SK-N-SH (cell line): ENCODE results near the gene ZC3H4. TPM values are rescaled to one million over a fixed set of nuclear protein-coding genes. Genes with fewer than 3 reads are reported as not detected.
"Not testable (repeated sequence)": the region's sequence is repeated elsewhere in the genome, so short reads cannot be mapped to it uniquely, and the experiment has no call there.

Experiments
- CTCF ChIA-PET: fragments of 300-600, 350-600 bp; formaldehyde crosslinking; extraction: SDS; loops from one replicate; lab custom pipeline; 2021; lab: Yijun Ruan, JAX
- POLR2A ChIA-PET: fragments of 350-600 bp; sonication (Branson Sonifier 250); formaldehyde crosslinking; extraction: SDS; loops from one replicate; lab custom pipeline; 2020; ENCODE audit warnings: antibody characterized with exemption, inconsistent platforms; lab: Yijun Ruan, JAX
- DNase-seq: peaks from one replicate; pipeline ENCODE4 v3.0.0; 2012
- H2AFZ ChIP-seq: fragments of 200-600 bp; sonication (generic); 2 replicates; pipeline ENCODE4 v1.8.1; 2016; ENCODE audit warnings: antibody characterized with exemption, mild to moderate bottlenecking, low read depth
- H3F3A ChIP-seq: fragments of 200-600 bp; sonication (generic); replicated peaks from 2 replicates; pipeline ENCODE3; 2016; ENCODE audit warnings: antibody characterized with exemption, mild to moderate bottlenecking; ENCODE audit not compliant: insufficient read depth
- H3K27ac ChIP-seq, 2 experiments: fragments of 200-500 bp in 1 of 2; fragments of 200-600 bp in 1 of 2; sonication (Bioruptor generic) in 1 of 2; sonication (generic), shearing (Covaris generic) in 1 of 2; 2 replicates each; pipeline versions ENCODE4 v1.5.1 to v1.6.1; 2014 to 2016; ENCODE audit warnings: low read depth in 2 of 2, inconsistent platforms in 1 of 2, low read length in 1 of 2, mild to moderate bottlenecking in 1 of 2, mixed read lengths in 1 of 2
- H3K27me3 ChIP-seq: fragments of 200-600 bp; sonication (generic), shearing (Covaris generic); 2 replicates; pipeline ENCODE4 v1.6.1; 2016; ENCODE audit warnings: mixed run types; ENCODE audit not compliant: insufficient read depth
- H3K36me3 ChIP-seq, 2 experiments: fragments of 200-500 bp in 1 of 2; fragments of 200-600 bp in 1 of 2; sonication (Bioruptor generic) in 1 of 2; sonication (generic) in 1 of 2; replicated peaks in 1 of 2; 2 replicates each; pipeline versions ENCODE3 to v1.5.1; 2014 to 2016; ENCODE audit warnings: low read length in 1 of 2, mild to moderate bottlenecking in 1 of 2; ENCODE audit not compliant: insufficient read depth in 2 of 2, control insufficient read depth in 1 of 2
- H3K4me1 ChIP-seq, 2 experiments: fragments of 200-500 bp in 1 of 2; fragments of 200-600 bp in 1 of 2; sonication (Bioruptor generic) in 1 of 2; sonication (generic), shearing (Covaris generic) in 1 of 2; 2 replicates each; pipeline versions ENCODE4 v1.5.1 to v1.6.1; 2014 to 2016; ENCODE audit warnings: low read depth in 1 of 2, low read length in 1 of 2, mixed run types in 1 of 2; ENCODE audit not compliant: insufficient read depth in 2 of 2, control insufficient read depth in 1 of 2
- H3K4me2 ChIP-seq: fragments of 200-600 bp; sonication (generic), shearing (Covaris generic); 2 replicates; pipeline ENCODE4 v1.6.1; 2017; ENCODE audit warnings: mixed run types
- H3K4me3 ChIP-seq, 2 experiments: fragments of 200-500 bp in 1 of 2; fragments of 200-600 bp in 1 of 2; sonication (Bioruptor generic) in 1 of 2; sonication (generic), shearing (Covaris generic) in 1 of 2; 2 replicates each; pipeline versions ENCODE4 v1.5.1 to v1.8.1; 2014 to 2016; ENCODE audit warnings: low read depth in 2 of 2, inconsistent platforms in 1 of 2, low read length in 1 of 2, mild to moderate bottlenecking in 1 of 2, mixed read lengths in 1 of 2, moderate library complexity in 1 of 2
- H3K79me2 ChIP-seq: fragments of 200-600 bp; sonication (generic); 2 replicates; pipeline ENCODE4 v1.8.1; 2017; ENCODE audit warnings: mild to moderate bottlenecking; ENCODE audit not compliant: insufficient read depth
- H3K9ac ChIP-seq: fragments of 200-600 bp; sonication (generic); 2 replicates; pipeline ENCODE4 v1.6.1; 2017; ENCODE audit warnings: mixed run types
- H3K9me2 ChIP-seq: fragments of 200-600 bp; sonication (generic); 2 replicates; pipeline ENCODE4 v1.6.1; 2017; ENCODE audit warnings: mixed run types
- H3K9me3 ChIP-seq: fragments of 200-600 bp; sonication (generic); 2 replicates; pipeline ENCODE4 v1.6.1; 2017; ENCODE audit warnings: mixed run types, mild to moderate bottlenecking, moderate library complexity
- H4K20me1 ChIP-seq: fragments of 200-600 bp; sonication (generic); 2 replicates; pipeline ENCODE4 v1.6.1; 2017; ENCODE audit warnings: mild to moderate bottlenecking, mixed run types; ENCODE audit not compliant: insufficient read depth
- FOSL2 ChIP-seq: IDR thresholded peaks from 2 replicates; pipeline ENCODE4 v1.4.0; 2012; ENCODE audit warnings: low read depth, mild to moderate bottlenecking, moderate library complexity, borderline replicate concordance
- FOXJ3 ChIP-seq: sonication (generic); formaldehyde crosslinking; IDR thresholded peaks from 2 replicates; pipeline ENCODE4 v1.5.1; 2020; ENCODE audit warnings: mild to moderate bottlenecking, missing genetic modification reagents
- FOXM1 ChIP-seq: IDR thresholded peaks from 2 replicates; pipeline ENCODE4 v1.4.0; 2012; ENCODE audit warnings: low read depth, mild to moderate bottlenecking
- JUND ChIP-seq: IDR thresholded peaks from 2 replicates; pipeline ENCODE4 v1.4.0; 2012
- MEF2A ChIP-seq: IDR thresholded peaks from 2 replicates; pipeline ENCODE4 v1.4.0; 2012; ENCODE audit warnings: low read depth, borderline replicate concordance
- PBX3 ChIP-seq: IDR thresholded peaks from 2 replicates; pipeline ENCODE4; 2012
- RFX5 ChIP-seq: IDR thresholded peaks from 2 replicates; pipeline ENCODE4 v1.6.1; 2012; ENCODE audit warnings: mild to moderate bottlenecking, improper control_type of control experiment, low read length
- USF1 ChIP-seq: IDR thresholded peaks from 2 replicates; pipeline ENCODE4 v1.4.0; 2012; ENCODE audit warnings: low read depth, borderline replicate concordance
- USF2 ChIP-seq: fragments of 150-350 bp; IDR thresholded peaks from 2 replicates; pipeline ENCODE4 v1.6.1; 2017; ENCODE audit warnings: antibody characterized with exemption, low read length, low read depth, borderline replicate concordance
- ZBTB33 ChIP-seq: IDR thresholded peaks from 2 replicates; pipeline ENCODE4 v1.4.0; 2012; ENCODE audit warnings: low read depth, borderline replicate concordance
- WGBS: methylation state at CpG from one replicate; pipeline ENCODE4 v1.1.6; 2017; ENCODE audit warnings: low lambda C conversion rate; 5-methylcytosine and 5-hydroxymethylcytosine counted together
- polyA plus RNA-seq, 3 experiments: library from polyadenylated mRNA; depleted of rRNA; stranded (reverse); fragments of >200 nt; gene quantifications; 2 replicates each; pipeline ENCODE4 v1.2.3, GENCODE V29; 2012
- TF ChIP-seq, protein P1 (sequence below): fragments of 150-350 bp; IDR thresholded peaks from 2 replicates; pipeline ENCODE4 v1.6.1; 2016; ENCODE audit warnings: mild to moderate bottlenecking, low read depth, low read length

Gene ZC3H4
- polyA plus RNA-seq, 1 of the 3 experiments (the other 2 are of a cell fraction): 7.6 TPM

DNA sequence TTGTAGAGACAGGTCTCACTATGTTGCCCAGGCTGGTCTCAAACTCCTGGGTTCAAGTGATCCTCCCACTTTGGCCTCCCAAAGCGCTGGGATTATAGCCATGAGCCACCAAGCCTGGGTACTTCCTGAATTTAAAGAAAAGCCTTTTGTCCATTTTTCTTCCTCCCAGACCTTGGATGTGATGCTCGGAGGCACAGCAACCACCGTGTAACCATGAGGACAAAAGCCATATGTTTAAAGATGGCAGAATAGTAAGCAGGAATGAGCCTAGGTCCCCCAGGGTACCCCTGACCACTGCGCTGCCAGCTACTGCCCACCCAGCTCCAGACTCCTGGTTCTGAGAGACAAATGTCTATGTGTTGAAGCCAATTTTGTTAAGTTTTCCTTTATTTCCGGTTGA, 31.1 kb downstream of the ZC3H4 start (continued):
- TF ChIP-seq USF1 (no peak), FOXM1 (no peak), FOSL2 (no peak), PBX3 (no peak), ZBTB33 (no peak), RFX5 (no peak), FOXJ3 (no peak), USF2 (no peak), JUND (no peak)

DNA sequence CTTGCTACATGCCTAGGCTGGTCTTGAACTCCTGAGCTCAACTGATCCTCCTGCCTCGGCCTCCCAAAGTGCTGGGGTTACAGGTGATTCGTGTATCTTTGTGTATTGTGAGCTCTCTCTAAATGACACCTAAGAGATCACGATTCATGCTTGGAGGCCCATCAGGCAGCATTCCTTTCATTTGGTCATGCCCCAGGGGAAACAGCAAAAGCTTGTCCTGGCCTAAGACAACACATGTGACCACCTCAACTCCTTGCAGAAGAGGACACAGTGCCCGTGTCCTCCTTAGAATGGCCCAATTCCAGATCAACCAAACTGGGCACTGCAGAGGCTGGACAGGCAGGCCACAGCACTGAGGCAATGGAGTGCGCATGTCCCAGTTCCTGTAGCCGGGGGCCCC, 32.5 kb downstream of the ZC3H4 start:
- WGBS: 95% methylated on average over 5 of the region's 6 CpGs
- Histone ChIP-seq H3K79me2 (peaks cover 16% of the 10 kb centered on the region), H3K36me3 (peaks cover 46 to 53% of the 10 kb centered on the region in 2 experiments)
- no peak for DNase-seq
- TF ChIP-seq MEF2A (no peak), PBX3 (no peak)
- TF ChIP-seq, protein P1, sequence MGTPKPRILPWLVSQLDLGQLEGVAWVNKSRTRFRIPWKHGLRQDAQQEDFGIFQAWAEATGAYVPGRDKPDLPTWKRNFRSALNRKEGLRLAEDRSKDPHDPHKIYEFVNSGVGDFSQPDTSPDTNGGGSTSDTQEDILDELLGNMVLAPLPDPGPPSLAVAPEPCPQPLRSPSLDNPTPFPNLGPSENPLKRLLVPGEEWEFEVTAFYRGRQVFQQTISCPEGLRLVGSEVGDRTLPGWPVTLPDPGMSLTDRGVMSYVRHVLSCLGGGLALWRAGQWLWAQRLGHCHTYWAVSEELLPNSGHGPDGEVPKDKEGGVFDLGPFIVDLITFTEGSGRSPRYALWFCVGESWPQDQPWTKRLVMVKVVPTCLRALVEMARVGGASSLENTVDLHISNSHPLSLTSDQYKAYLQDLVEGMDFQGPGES: no peak
- TF ChIP-seq, all 33 proteins: peak for 0
- peaks cover 29% of the 10 kb centered on the region for H3F3A ChIP-seq
- CTCF ChIA-PET: interaction anchor here (0.8 to 3.4 kb wide), 5 partner anchors 25 to 164 kb away, joined by 3 to 36 read pairs (median 15); no protein-coding TSS in a partner anchor
- no peak overlapping the region for H2AFZ ChIP-seq
- no peak overlapping the region for H3K27ac ChIP-seq
- no peak overlapping the region for H3K4me2 ChIP-seq
- H3K9me3 ChIP-seq: no peaks in the 10 kb centered on the region
- no peaks in the 10 kb centered on the region for H3K27me3 ChIP-seq
- H3K4me1 ChIP-seq: 0 out of 4 replicates have a peak, but pooled peaks cover 0 to 5% of the 10 kb centered on the region in 2 experiments
- H4K20me1 ChIP-seq: 0 out of 2 replicates have a peak, but pooled peaks cover under 1% of the 10 kb centered on the region
- no peaks in the 10 kb centered on the region for H3K9me2 ChIP-seq
- H3K4me3 ChIP-seq: no peak overlapping the region
- no peak overlapping the region for H3K9ac ChIP-seq
- POLR2A ChIA-PET: no interaction called here

- H3K4me1 ChIP-seq, H3K4me3 ChIP-seq, H3K9me2 ChIP-seq, POLR2A ChIA-PET, H3K4me2 ChIP-seq, H3K27me3 ChIP-seq, H3K9me3 ChIP-seq, H3K27ac ChIP-seq, H2AFZ ChIP-seq, DNase-seq, H3K9ac ChIP-seq: not testable (repeated sequence)
- peaks cover 24% of the 10 kb centered on the region for H3F3A ChIP-seq
- H3K36me3 ChIP-seq: peaks cover 48% of the 10 kb centered on the region in 2 experiments
- H4K20me1 ChIP-seq: peaks cover 14% of the 10 kb centered on the region
- peaks cover 40% of the 10 kb centered on the region for H3K79me2 ChIP-seq
- CTCF ChIA-PET: interaction anchor here (0.8 to 3.4 kb wide), 15 partner anchors 11 to 169 kb away, joined by 3 to 40 read pairs (median 6); partner anchors contain the start of gene ZC3H4
- WGBS: 98% methylated on average over 13 of the region's 13 CpGs
These were observed 35.2 kb downstream of the ZC3H4 start for GRCh38 chr19:47078351-47078750.
